Activated CD8-positive, alpha-beta memory T cell treated with anti-CD3 and anti-CD28 coated beads for 48 hours (primary cell): Measurements from ENCODE around the gene NLRP6.
"Not testable (repeated sequence)": the region's sequence is repeated elsewhere in the genome, so short reads cannot be mapped to it uniquely, and the experiment has no call there.

ENCODE experiments used
- DNase-seq, 3 experiments: peaks; one replicate each; pipeline ENCODE4 v3.0.0-alpha.2; 2020; ENCODE audit warnings: low read depth in 2 of 3, low spot score in 2 of 3

The NLRP6 gene

DNA sequence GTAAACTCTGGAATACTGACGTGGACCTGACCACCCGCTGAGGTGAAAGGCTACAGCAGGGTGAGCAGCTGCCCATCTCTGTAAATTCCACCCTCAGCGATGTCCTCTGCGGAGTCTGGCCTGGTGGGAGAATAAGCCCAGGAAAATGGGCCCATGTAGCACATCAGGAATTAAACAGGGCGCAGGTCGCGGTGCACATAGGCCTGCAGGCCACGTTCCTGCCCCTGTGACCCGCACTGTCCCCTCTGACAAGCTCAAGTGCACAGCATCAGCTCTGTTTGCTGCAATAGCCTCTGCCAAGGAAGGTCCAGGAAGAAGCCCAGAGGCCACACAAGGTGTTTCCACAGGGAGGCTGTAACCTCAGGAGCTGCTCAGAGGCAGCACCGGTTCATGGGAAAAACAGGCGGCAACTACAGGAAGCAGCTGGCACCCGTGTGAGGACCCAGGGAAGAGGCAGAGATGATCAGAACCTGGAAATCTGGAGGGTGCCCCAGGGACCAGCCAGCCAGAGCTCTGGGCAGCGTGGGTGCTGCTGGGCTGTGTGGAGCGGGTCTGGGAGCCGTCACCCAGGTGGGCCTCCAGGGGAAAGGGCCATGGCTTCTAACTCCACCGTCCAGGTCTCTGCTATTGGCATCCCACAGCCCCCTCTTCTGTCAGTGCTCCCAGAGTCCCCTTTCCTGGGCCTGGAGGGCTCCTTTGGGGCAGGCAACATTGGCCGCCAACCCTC, 28.6 kb downstream of the NLRP6 start:
- no peak for DNase-seq

- DNase-seq, result not testable (repeated sequence)
These were observed 29.8 kb downstream of the NLRP6 start, which contains the start of gene IFITM2 for GRCh38 chr11:307766-308708. TSS of gene IFITM2 (plus strand) at chr11:307816. CDS start at chr11:308193, 377 bp downstream.

DNA sequence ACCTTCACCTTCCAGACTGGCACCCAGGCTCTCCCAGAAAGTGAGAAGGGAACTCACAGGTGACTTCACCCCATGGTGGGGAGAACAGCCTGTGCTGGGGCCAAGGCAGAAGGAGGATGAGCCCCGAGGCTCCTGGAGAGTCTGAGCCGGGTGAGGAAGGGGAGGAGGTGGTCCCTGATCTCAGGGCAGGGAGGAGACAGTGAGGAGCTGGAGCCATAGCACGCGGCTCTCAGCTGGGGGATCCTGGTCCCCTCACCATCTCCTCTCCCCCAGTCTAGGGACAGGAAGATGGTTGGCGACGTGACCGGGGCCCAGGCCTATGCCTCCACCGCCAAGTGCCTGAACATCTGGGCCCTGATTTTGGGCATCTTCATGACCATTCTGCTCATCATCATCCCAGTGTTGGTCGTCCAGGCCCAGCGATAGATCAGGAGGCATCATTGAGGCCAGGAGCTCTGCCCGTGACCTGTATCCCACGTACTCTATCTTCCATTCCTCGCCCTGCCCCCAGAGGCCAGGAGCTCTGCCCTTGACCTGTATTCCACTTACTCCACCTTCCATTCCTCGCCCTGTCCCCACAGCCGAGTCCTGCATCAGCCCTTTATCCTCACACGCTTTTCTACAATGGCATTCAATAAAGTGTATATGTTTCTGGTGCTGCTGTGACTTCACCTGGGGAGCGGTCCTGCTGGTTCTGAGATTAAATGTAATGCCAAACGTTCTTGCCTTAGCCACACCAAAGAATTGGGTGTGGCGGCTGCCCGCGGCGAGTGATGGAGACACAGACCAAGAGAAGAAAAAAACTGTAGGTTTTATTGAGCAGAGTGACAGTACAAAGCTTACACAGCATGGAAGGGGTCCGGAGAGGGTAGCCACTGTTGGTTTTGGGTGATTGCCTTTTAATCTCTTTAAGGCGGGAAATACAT, 30.8 kb downstream of the NLRP6 start:
- DNase-seq, result not testable (repeated sequence)

GRCh38 chr11:309979-310572, 31.9 kb downstream of the NLRP6 start:
- not testable (repeated sequence) for DNase-seq

DNA sequence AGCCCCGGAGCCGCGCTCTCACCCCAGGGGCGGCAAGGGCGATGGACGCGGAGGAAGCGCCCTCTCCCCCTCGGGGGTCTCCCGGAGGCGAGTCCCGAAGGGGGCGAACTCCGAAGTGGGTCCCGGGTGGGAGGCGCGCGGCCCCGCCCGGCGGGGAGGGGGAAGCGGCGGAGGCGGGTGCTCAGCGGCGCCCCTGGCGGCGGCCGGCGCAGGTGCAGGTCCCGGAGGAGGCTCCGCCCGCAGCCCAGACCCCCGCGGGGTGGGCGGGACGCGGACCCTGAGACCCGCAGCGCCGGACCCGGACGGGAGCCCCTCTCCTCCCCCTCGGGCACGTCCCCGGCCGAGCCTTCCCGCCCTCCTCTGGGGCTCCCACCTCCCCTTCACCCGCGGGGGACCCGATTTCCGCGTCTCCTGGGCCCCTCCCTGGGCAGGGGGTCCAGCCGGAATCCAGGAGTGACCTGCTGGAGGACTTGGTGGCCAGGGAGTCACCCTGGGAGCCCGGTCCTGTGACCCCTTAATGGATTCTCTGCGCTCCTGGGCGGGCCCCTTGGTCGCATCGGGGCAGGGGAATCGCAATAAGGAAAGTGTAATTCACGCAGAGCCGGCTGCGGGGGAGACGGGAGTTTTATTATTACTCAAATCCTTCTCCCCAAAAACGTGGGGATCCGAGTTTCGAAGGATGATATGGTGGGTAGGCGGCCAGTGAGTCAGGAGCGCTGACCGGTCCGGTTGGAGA, 33.0 kb downstream of the NLRP6 start:
- DNase-seq, result not testable (repeated sequence)

- DNase-seq, result no peak
These were observed 34.0 kb downstream of the NLRP6 start for GRCh38 chr11:312092-312816.

- no peak for DNase-seq
These were observed 35.1 kb downstream of the NLRP6 start for GRCh38 chr11:313304-313786.

DNA sequence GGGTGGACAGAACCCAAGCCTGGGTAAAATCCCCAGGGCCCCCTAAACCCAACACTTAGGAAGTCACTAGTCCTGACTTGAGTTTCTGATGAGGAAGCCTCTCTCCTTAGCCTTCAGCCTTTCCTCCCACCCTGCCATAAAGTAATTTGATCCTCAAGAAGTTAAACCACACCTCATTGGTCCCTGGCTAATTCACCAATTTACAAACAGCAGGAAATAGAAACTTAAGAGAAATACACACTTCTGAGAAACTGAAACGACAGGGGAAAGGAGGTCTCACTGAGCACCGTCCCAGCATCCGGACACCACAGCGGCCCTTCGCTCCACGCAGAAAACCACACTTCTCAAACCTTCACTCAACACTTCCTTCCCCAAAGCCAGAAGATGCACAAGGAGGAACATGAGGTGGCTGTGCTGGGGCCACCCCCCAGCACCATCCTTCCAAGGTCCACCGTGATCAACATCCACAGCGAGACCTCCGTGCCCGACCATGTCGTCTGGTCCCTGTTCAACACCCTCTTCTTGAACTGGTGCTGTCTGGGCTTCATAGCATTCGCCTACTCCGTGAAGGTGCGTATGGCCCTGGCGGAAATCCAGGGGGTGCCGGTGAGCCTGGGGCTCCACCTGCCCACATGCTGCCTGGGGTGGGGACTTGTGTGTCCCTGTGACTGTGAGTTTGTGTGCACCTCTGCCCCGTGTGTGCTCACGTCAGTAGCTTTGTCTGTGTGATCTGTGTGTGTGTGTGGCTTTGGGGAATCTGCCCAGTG, 35.8 kb downstream of the NLRP6 start, which contains the start of gene IFITM1:
TSS of gene IFITM1 (plus strand) at position 254 of the 767 bp plus-strand sequence. CDS start at position 385, 131 bp downstream.
- no peak for DNase-seq

GRCh38 chr11:314554-314875, 36.3 kb downstream of the NLRP6 start:
- not testable (repeated sequence) for DNase-seq

- no peak for DNase-seq
These were observed 36.9 kb downstream of the NLRP6 start for GRCh38 chr11:315051-315481.

DNA sequence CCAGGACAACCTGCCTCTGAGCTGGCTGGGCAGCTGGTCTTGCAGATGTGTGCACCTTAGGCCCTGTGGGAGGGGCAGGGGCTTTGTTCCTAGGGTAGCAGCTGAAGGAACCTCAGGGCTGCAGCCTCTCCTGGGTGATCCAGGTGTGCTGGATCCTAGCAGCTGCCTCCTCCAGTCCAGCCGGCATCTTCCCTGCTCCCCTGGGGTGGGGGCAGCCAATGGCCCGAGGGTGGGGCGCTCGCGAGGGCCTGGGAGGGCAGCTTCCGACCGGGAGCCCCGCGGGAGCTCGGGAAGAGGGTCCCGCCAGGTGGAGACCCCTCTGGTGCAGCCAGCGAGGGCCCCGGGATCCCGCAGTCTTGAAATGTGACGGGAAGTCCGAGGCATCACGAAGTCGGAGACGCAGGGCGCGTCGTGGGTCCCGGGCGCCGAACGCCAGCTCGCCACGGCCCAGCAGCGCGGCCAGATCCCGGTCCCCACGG, 37.3 kb downstream of the NLRP6 start:
- DNase-seq, result no peak

- DNase-seq, result no peak
These were observed 38.0 kb downstream of the NLRP6 start for GRCh38 chr11:316031-316701.

- DNase-seq, result no peak
These were observed 38.7 kb downstream of the NLRP6 start for GRCh38 chr11:316891-317301.

DNA sequence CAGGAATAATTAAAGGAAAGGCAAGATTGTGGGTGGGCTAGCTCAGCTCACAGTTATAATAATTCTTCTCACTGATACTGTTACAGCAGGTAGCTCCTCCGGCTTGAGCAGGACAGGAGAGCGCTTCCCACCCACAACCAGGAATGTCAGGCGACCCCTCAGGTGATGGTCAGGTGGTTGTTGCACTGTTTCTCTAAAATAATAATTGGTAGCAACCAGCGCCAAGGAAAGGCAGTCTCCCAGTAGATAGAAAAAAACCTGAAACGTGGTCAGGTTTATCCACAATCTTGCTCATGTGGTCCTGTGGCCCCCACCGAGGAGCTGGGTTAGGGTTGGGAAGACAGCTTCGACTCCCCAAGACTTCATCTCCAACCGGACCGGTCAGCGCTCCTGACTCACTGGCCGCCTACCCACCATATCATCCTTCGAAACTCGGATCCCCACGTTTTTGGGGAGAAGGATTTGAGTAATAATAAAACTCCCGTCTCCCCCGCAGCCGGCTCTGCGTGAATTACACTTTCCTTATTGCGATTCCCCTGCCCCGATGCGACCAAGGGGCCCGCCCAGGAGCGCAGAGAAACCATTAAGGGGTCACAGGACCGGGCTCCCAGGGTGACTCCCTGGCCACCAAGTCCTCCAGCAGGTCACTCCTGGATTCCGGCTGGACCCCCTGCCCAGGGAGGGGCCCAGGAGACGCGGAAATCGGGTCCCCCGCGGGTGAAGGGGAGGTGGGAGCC, 39.6 kb downstream of the NLRP6 start:
- DNase-seq, result not testable (repeated sequence)

DNA sequence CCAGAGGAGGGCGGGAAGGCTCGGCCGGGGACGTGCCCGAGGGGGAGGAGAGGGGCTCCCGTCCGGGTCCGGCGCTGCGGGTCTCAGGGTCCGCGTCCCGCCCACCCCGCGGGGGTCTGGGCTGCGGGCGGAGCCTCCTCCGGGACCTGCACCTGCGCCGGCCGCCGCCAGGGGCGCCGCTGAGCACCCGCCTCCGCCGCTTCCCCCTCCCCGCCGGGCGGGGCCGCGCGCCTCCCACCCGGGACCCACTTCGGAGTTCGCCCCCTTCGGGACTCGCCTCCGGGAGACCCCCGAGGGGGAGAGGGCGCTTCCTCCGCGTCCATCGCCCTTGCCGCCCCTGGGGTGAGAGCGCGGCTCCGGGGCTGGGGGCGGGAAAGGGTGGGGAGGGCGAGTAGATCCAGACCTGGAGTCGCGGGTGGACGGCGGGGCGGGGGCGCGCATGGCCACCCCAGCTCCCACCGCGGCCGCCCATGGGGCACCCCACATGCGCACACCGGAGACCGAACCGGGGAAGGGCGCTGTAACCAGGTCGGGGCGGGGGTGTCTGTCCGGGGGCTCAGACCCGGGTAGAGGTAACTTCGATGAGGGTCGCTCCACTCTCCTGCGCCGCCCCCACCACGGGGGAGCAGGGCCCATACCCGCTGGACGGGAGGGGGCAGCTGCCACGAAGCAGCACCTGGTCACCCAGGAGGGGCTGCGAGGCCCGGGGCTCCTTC, 40.4 kb downstream of the NLRP6 start:
- not testable (repeated sequence) for DNase-seq
